SK-N-SH treated with all-trans-retinoic acid at 6 μM for 48 hours (cell line): Measurements from ENCODE around the gene ZC3H12C.

Experiments used
- CSRNP3 ChIP-seq: fragments of 250-450 bp; sonication (Bioruptor Pico); IDR thresholded peaks from 2 replicates; pipeline ENCODE4 v1.5.1; 2021; ENCODE audit warnings: mild to moderate bottlenecking, moderate library complexity
- GLIS3 ChIP-seq: fragments of 250-450 bp; sonication (Bioruptor Pico); IDR thresholded peaks from 2 replicates; pipeline ENCODE4 v1.5.0; 2020; ENCODE audit warnings: mild to moderate bottlenecking, moderate library complexity
- OSR1 ChIP-seq: fragments of 250-450 bp; sonication (Bioruptor Pico); IDR thresholded peaks from 2 replicates; pipeline ENCODE4 v1.8.0; 2022; ENCODE audit warnings: moderate library complexity, mild to moderate bottlenecking, inconsistent platforms
- PATZ1 ChIP-seq: fragments of 250-450 bp; sonication (Bioruptor Pico); IDR thresholded peaks from 2 replicates; pipeline ENCODE4 v1.8.0; 2020; ENCODE audit warnings: mild to moderate bottlenecking, moderate library complexity, borderline replicate concordance
- RARB ChIP-seq: fragments of 250-450 bp; sonication (Bioruptor Pico); IDR thresholded peaks from 2 replicates; pipeline ENCODE4 v1.8.0; 2021; ENCODE audit warnings: mild to moderate bottlenecking, moderate library complexity
- ZFP3 ChIP-seq: fragments of 250-450 bp; sonication (Bioruptor Pico); IDR thresholded peaks from 2 replicates; pipeline ENCODE4 v1.5.0; 2020; ENCODE audit warnings: mild to moderate bottlenecking, moderate library complexity
- TF ChIP-seq, protein P1 (sequence below): fragments of 250-450 bp; sonication (Bioruptor Pico); IDR thresholded peaks from 2 replicates; pipeline ENCODE4 v1.8.0; 2021; ENCODE audit warnings: low read depth, mild to moderate bottlenecking, moderate library complexity, borderline replicate concordance
- TF ChIP-seq, protein P2 (sequence below): fragments of 250-450 bp; sonication (Bioruptor Pico); IDR thresholded peaks from 2 replicates; pipeline ENCODE4 v1.5.0; 2020; ENCODE audit warnings: mild to moderate bottlenecking, moderate library complexity
- TF ChIP-seq, protein P3 (sequence below): fragments of 250-450 bp; sonication (Bioruptor Pico); IDR thresholded peaks from 2 replicates; pipeline ENCODE4 v1.5.1; 2020; ENCODE audit warnings: low read depth, mild to moderate bottlenecking, moderate library complexity

- TF ChIP-seq, protein P1, sequence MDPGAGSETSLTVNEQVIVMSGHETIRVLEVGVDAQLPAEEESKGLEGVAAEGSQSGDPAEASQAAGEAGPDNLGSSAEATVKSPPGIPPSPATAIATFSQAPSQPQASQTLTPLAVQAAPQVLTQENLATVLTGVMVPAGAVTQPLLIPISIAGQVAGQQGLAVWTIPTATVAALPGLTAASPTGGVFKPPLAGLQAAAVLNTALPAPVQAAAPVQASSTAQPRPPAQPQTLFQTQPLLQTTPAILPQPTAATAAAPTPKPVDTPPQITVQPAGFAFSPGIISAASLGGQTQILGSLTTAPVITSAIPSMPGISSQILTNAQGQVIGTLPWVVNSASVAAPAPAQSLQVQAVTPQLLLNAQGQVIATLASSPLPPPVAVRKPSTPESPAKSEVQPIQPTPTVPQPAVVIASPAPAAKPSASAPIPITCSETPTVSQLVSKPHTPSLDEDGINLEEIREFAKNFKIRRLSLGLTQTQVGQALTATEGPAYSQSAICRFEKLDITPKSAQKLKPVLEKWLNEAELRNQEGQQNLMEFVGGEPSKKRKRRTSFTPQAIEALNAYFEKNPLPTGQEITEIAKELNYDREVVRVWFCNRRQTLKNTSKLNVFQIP (CRISPR knock-in tag) = no peak
- TF ChIP-seq GLIS3 (no peak), OSR1 (no peak), CSRNP3 (CRISPR knock-in tag) (no peak), RARB (CRISPR knock-in tag) (no peak), PATZ1 (CRISPR knock-in tag) (no peak), ZFP3 (CRISPR knock-in tag) (no peak)
- TF ChIP-seq, protein P2, sequence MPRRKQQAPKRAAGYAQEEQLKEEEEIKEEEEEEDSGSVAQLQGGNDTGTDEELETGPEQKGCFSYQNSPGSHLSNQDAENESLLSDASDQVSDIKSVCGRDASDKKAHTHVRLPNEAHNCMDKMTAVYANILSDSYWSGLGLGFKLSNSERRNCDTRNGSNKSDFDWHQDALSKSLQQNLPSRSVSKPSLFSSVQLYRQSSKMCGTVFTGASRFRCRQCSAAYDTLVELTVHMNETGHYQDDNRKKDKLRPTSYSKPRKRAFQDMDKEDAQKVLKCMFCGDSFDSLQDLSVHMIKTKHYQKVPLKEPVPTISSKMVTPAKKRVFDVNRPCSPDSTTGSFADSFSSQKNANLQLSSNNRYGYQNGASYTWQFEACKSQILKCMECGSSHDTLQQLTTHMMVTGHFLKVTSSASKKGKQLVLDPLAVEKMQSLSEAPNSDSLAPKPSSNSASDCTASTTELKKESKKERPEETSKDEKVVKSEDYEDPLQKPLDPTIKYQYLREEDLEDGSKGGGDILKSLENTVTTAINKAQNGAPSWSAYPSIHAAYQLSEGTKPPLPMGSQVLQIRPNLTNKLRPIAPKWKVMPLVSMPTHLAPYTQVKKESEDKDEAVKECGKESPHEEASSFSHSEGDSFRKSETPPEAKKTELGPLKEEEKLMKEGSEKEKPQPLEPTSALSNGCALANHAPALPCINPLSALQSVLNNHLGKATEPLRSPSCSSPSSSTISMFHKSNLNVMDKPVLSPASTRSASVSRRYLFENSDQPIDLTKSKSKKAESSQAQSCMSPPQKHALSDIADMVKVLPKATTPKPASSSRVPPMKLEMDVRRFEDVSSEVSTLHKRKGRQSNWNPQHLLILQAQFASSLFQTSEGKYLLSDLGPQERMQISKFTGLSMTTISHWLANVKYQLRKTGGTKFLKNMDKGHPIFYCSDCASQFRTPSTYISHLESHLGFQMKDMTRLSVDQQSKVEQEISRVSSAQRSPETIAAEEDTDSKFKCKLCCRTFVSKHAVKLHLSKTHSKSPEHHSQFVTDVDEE (CRISPR knock-in tag) = no peak
- TF ChIP-seq, protein P3, sequence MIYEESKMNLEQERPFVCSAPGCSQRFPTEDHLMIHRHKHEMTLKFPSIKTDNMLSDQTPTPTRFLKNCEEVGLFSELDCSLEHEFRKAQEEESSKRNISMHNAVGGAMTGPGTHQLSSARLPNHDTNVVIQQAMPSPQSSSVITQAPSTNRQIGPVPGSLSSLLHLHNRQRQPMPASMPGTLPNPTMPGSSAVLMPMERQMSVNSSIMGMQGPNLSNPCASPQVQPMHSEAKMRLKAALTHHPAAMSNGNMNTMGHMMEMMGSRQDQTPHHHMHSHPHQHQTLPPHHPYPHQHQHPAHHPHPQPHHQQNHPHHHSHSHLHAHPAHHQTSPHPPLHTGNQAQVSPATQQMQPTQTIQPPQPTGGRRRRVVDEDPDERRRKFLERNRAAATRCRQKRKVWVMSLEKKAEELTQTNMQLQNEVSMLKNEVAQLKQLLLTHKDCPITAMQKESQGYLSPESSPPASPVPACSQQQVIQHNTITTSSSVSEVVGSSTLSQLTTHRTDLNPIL (CRISPR knock-in tag) = no peak
Observed at GRCh38 chr11:110087812-110088534, 5.2 kb upstream of the ZC3H12C start.
